Measurements from ENCODE around the gene C4BPA. TPM values are rescaled to one million over a fixed set of nuclear protein-coding genes. Genes with fewer than 3 reads are reported as not detected.

C4BPA gene
- total and polyA plus RNA-seq, 4 donors: 49.5 to 1,527 (median 1,194) TPM

GRCh38 chr1:207089627-207090355, 14.2 kb upstream of the C4BPA start:
- Histone ChIP-seq H3K4me3 (ENCODE audit: low read depth in 1 of 3, low read length in 3 of 3) (peak overlapping the region; percentile 29 to 99 (median 55)), H3K9ac (ENCODE audit: low read depth in 1 of 2, low read length in 2 of 2) (peak overlapping the region; percentile 52 to 100), H3K27ac (ENCODE audit: low read depth in 1 of 2, low read length in 2 of 2) (peak overlapping the region; percentile 93 to 98), H3K4me1 (ENCODE audit: control insufficient read depth in 4 of 4, insufficient read depth in 4 of 4, low read length in 3 of 4) (peaks cover 3 to 46% (median 21%) of the 10 kb centered on the region in 4 donors), H3K27me3 (ENCODE audit: control insufficient read depth in 4 of 4, insufficient read depth in 4 of 4, low read length in 3 of 4) (no peaks in the 10 kb centered on the region), H3K9me3 (ENCODE audit: control insufficient read depth in 4 of 4, low read length in 3 of 4) (no peaks in the 10 kb centered on the region), H3K36me3 (ENCODE audit: control insufficient read depth in 4 of 4, insufficient read depth in 3 of 4, low read depth in 1 of 4, low read length in 3 of 4) (peaks cover 0 to 17% (median 10%) of the 10 kb centered on the region in 4 donors)
- WGBS: 35% methylated on average over 17 of the region's 17 CpGs
- DNase-seq (ENCODE audit: low spot score): no peak
- no peak for TF ChIP-seq RAD21 (IDR thresholded peaks at IDR 0.05)
- TF ChIP-seq HNF4A (conservative IDR thresholded peaks at IDR 0.05): no peak
- no peak for TF ChIP-seq SP1 (IDR thresholded peaks at IDR 0.05)
- no peak for TF ChIP-seq YY1 (IDR thresholded peaks at IDR 0.05)
- no peak for TF ChIP-seq FOXA2 (IDR thresholded peaks at IDR 0.05)

GRCh38 chr1:207091200-207091908, 12.7 kb upstream of the C4BPA start:
- Histone ChIP-seq H3K9ac (ENCODE audit: low read depth in 1 of 2, low read length in 2 of 2) (peak overlapping the region in 1 of 2 donors; percentile 100), H3K4me1 (ENCODE audit: control insufficient read depth in 4 of 4, insufficient read depth in 4 of 4, low read length in 3 of 4) (peaks cover 2 to 35% (median 13%) of the 10 kb centered on the region in 4 donors), H3K36me3 (ENCODE audit: control insufficient read depth in 4 of 4, insufficient read depth in 3 of 4, low read depth in 1 of 4, low read length in 3 of 4) (peaks cover 4 to 31% (median 20%) of the 10 kb centered on the region in 4 donors), H3K4me3 (ENCODE audit: low read depth in 1 of 3, low read length in 3 of 3) (peak overlapping the region; percentile 41 to 99 (median 55)), H3K9me3 (ENCODE audit: control insufficient read depth in 4 of 4, low read length in 3 of 4) (no peaks in the 10 kb centered on the region), H3K27me3 (ENCODE audit: control insufficient read depth in 4 of 4, insufficient read depth in 4 of 4, low read length in 3 of 4) (no peaks in the 10 kb centered on the region), H3K27ac (ENCODE audit: low read depth in 1 of 2, low read length in 2 of 2) (peak overlapping the region; percentile 18 to 47)
- TF ChIP-seq GABPA (IDR thresholded peaks at IDR 0.05 in 1 of 2, conservative IDR thresholded peaks at IDR 0.05 in 1 of 2) (no peak), SP1 (IDR thresholded peaks at IDR 0.05) (no peak), CTCF (IDR thresholded peaks at IDR 0.05; ENCODE audit: low read depth, low read length, missing input control) (no peak), NR2F2 (IDR thresholded peaks at IDR 0.05) (no peak), REST (IDR thresholded peaks at IDR 0.05) (no peak), RAD21 (IDR thresholded peaks at IDR 0.05) (peak in 1 of 2 donors; percentile 30)
- DNase-seq (ENCODE audit: low spot score): no peak
- 29% methylated on average over 4 of the region's 4 CpGs for WGBS

- no peak overlapping the region for H3K9ac ChIP-seq (ENCODE audit: low read depth in 1 of 2, low read length in 2 of 2)
- DNase-seq (ENCODE audit: low spot score): no peak
- peaks cover 2 to 17% (median 7%) of the 10 kb centered on the region in 4 donors for H3K4me1 ChIP-seq (ENCODE audit: control insufficient read depth in 4 of 4, insufficient read depth in 4 of 4, low read length in 3 of 4)
- WGBS: 42% methylated on average over 2 of the region's 2 CpGs
- no peaks in the 10 kb centered on the region for H3K27me3 ChIP-seq (ENCODE audit: control insufficient read depth in 4 of 4, insufficient read depth in 4 of 4, low read length in 3 of 4)
- H3K4me3 ChIP-seq (ENCODE audit: low read depth in 1 of 3, low read length in 3 of 3): no peak overlapping the region
- H3K27ac ChIP-seq (ENCODE audit: low read depth in 1 of 2, low read length in 2 of 2): no peak overlapping the region
- H3K36me3 ChIP-seq (ENCODE audit: control insufficient read depth in 4 of 4, insufficient read depth in 3 of 4, low read depth in 1 of 4, low read length in 3 of 4): peaks cover 15 to 54% (median 39%) of the 10 kb centered on the region in 4 donors
- peaks cover 0 to 2% (median 0%) of the 10 kb centered on the region in 4 donors for H3K9me3 ChIP-seq (ENCODE audit: control insufficient read depth in 4 of 4, low read length in 3 of 4)
- TF ChIP-seq HNF4G (IDR thresholded peaks at IDR 0.05) (no peak), RAD21 (IDR thresholded peaks at IDR 0.05) (no peak), SP1 (IDR thresholded peaks at IDR 0.05) (no peak), NR2F2 (IDR thresholded peaks at IDR 0.05) (no peak), MAX (IDR thresholded peaks at IDR 0.05) (no peak), REST (IDR thresholded peaks at IDR 0.05) (no peak), HNF4A (conservative IDR thresholded peaks at IDR 0.05) (no peak), FOXA2 (IDR thresholded peaks at IDR 0.05) (no peak), EGR1 (IDR thresholded peaks at IDR 0.05; ENCODE audit: low read depth in 2 of 2) (no peak)
These were observed 10.1 kb upstream of the C4BPA start for GRCh38 chr1:207093944-207094343.

All from liver (tissue), 9 donors.